Stomach (tissue), 4 donors: ENCODE data around the gene PARG.
"Not testable (repeated sequence)": the region's sequence is repeated elsewhere in the genome, so short reads cannot be mapped to it uniquely, and the experiment has no call there.

Experiments
- CTCF ChIP-seq, 7 experiments: fragments of 450-650 bp in 4 of 7; fragments of 200-600 bp in 3 of 7; sonication (generic) in 3 of 7; IDR thresholded peaks; one replicate each; pipeline ENCODE4 v1.5.1; 2016 to 2019; ENCODE audit warnings: antibody characterized with exemption in 7 of 7, control low read depth in 2 of 7, mild to moderate bottlenecking in 1 of 7
- EP300 ChIP-seq: sonication (generic); formaldehyde crosslinking; IDR thresholded peaks from one replicate; pipeline ENCODE4 v1.6.1; 2017; ENCODE audit warnings: antibody characterized with exemption
- POLR2A ChIP-seq, 4 donors: fragments of 450-650 bp; IDR thresholded peaks; one replicate each; pipeline ENCODE4 v1.6.1; 2016; ENCODE audit warnings: antibody characterized with exemption in 4 of 4, control low read depth in 2 of 4, mild to moderate bottlenecking in 1 of 4, moderate library complexity in 1 of 4
- POLR2AphosphoS5 ChIP-seq, 3 donors: sonication (generic); formaldehyde crosslinking; IDR thresholded peaks; one replicate each; pipeline ENCODE4 v1.6.1; 2016; ENCODE audit warnings: antibody characterized with exemption in 3 of 3

GRCh38 chr10:49948737-49949136 lies 6.9 kb upstream of the PARG start:
- not testable (repeated sequence) for TF ChIP-seq CTCF (IDR thresholded peaks at IDR 0.05); EP300; POLR2A (IDR thresholded peaks at IDR 0.05); POLR2AphosphoS5 (IDR thresholded peaks at IDR 0.05)
